ENCODE data around the gene HCN2. TPM values are rescaled to one million over a fixed set of nuclear protein-coding genes. Genes with fewer than 3 reads are reported as not detected.
A peak's percentile ranks its signal among the peaks of the same experiment; 100 is the strongest.

HCN2 gene
- total RNA-seq, 4 donors from 2014 or later = 0.14 to 1.00 (median 0.64) TPM; not detected in 1

DNA sequence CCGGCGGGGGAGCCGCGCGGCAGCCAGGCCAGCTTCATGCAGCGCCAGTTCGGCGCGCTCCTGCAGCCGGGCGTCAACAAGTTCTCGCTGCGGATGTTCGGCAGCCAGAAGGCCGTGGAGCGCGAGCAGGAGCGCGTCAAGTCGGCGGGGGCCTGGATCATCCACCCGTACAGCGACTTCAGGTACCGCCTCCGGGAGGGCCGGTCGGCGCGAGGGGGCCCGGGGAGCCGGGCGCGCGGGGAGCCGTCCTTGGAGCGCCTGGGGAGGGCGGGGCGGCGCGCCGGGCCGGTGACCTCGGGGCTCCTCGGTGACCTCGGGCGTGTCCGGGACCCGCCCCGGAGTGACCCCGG, 690 bp downstream of the HCN2 start:
- no peak for DNase-seq
- peak overlapping the region in 1 of 4 donors; percentile 21 for H3K4me3 ChIP-seq

DNA sequence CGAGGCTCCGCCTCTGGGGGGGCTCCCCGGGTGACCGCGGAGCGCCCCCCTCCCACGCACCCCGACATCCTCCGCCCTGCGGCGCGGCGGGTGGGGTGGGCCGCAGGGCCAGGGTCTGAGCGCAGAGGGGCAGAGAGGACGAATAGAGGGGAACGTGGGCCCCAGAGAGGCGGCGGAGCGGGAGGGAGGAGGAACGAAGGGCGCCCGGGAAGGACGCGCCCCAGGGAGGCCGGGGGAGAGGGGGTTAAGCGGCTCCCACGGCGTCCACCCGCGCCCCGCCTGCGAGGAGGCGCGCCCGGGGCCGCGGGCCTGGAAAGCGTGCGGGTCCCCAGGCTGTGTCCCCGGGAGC, 1.0 kb downstream of the HCN2 start:
- Histone ChIP-seq H3K27ac (no peak overlapping the region), H3K36me3 (no peaks in the 10 kb centered on the region), H3K9me3 (no peaks in the 10 kb centered on the region), H3K4me3 (peak overlapping the region in 1 of 4 donors; percentile 21), H3K4me1 (peaks cover 7 to 27% (median 19%) of the 10 kb centered on the region in 4 donors), H3K27me3 (peaks cover 92% of the 10 kb centered on the region)
- in situ Hi-C loops (cut with MboI; ENCODE audit: low pct_ligation_motif_present in 1 of 4, low pct_unique_long_range_greater_than_20kb in 1 of 4, low sequenced_read_pairs in 3 of 4) = no loop called here
- intact Hi-C loops (cut with DNase I; ENCODE audit: low total_unique reads) = no loop called here
- WGBS, 2 donors (ENCODE audit: low coverage in 1 of 2) = 15% methylated on average over 36 of the region's 41 CpGs; no CpG with 5 or more reads in 1 of the 2 donors
- TF ChIP-seq EP300 (IDR thresholded peaks at IDR 0.05; ENCODE audit: low read depth) = no peak
- TF ChIP-seq POLR2AphosphoS5 (IDR thresholded peaks at IDR 0.05) = no peak
- no peak for TF ChIP-seq CTCF (IDR thresholded peaks at IDR 0.05)
- no peak for TF ChIP-seq POLR2A (IDR thresholded peaks at IDR 0.05)
- DNase-seq = no peak

More for the DNA sequence above, 690 bp downstream of the HCN2 start:
- 2% methylated on average over 22 of the region's 50 CpGs; no CpG with 5 or more reads in 1 of the 2 donors for WGBS, 2 donors (ENCODE audit: low coverage in 1 of 2)
- Histone ChIP-seq H3K27me3 (peaks cover 91% of the 10 kb centered on the region), H3K9me3 (no peaks in the 10 kb centered on the region), H3K27ac (no peak overlapping the region), H3K4me1 (peaks cover 7 to 27% (median 19%) of the 10 kb centered on the region in 4 donors), H3K36me3 (no peaks in the 10 kb centered on the region)
- intact Hi-C loops (cut with DNase I; ENCODE audit: low total_unique reads) = no loop called here
- TF ChIP-seq EP300 (IDR thresholded peaks at IDR 0.05; ENCODE audit: low read depth) (no peak), POLR2AphosphoS5 (IDR thresholded peaks at IDR 0.05) (no peak), CTCF (IDR thresholded peaks at IDR 0.05) (no peak), POLR2A (IDR thresholded peaks at IDR 0.05) (no peak)
- in situ Hi-C loops (cut with MboI; ENCODE audit: low pct_ligation_motif_present in 1 of 4, low pct_unique_long_range_greater_than_20kb in 1 of 4, low sequenced_read_pairs in 3 of 4) = no loop called here

DNA sequence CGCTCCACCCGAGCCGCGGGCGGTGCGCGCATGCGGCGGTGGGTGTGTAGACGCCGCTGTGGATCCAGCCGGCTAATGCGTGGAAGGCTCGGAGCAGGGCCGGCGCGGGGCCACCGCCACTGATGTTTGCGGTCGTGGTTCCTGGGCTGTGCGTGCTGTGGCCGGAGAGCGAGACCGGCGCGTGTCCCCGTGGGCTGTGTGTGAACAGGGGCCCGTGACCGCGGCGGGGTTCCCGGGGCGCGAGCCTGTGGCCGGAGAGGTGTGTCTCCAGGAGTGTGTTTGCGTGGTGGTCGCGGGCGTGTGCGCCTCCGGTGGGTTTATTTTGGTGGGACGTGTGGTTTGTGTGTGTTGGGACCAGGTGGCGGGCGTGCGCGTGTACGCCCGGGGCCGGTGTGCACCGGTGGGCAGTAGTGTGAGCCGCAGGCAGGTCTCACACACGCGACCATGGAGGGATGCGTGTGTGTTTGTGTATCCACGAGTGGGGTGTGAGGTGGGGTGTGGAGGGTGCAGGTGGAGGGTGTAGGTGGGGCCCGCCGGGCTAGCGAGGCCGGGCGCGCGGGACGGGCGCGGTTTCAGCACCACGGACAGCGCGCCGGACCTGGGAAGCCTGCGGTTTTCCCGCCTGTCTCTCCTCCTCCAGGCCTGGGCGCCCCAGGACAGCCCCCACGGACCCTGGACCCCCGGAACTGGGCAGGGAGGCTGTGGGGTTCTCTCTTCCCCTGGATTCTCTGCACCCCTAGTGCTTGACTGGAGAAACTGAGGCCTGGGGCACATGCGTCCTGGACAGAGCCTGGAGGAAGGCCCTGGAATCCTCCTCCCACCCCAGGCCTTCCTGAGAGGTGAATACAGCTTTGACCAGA, 1.6 kb downstream of the HCN2 start:
- WGBS, 2 donors (ENCODE audit: low coverage in 1 of 2) = 0 to 47% methylated on average over 1 to 75 of the region's 75 CpGs
- in situ Hi-C loops (cut with MboI; ENCODE audit: low pct_ligation_motif_present in 1 of 4, low pct_unique_long_range_greater_than_20kb in 1 of 4, low sequenced_read_pairs in 3 of 4) (no loop called here), intact Hi-C loops (cut with DNase I; ENCODE audit: low total_unique reads) (no loop called here)
- DNase-seq = no peak
- Histone ChIP-seq H3K4me3 (no peak overlapping the region), H3K27me3 (peaks cover 93% of the 10 kb centered on the region), H3K36me3 (no peaks in the 10 kb centered on the region), H3K4me1 (peaks cover 7 to 27% (median 19%) of the 10 kb centered on the region in 4 donors), H3K9me3 (no peaks in the 10 kb centered on the region), H3K27ac (no peak overlapping the region)
- no peak for TF ChIP-seq POLR2AphosphoS5 (IDR thresholded peaks at IDR 0.05)
- TF ChIP-seq CTCF (IDR thresholded peaks at IDR 0.05) = no peak
- no peak for TF ChIP-seq EP300 (IDR thresholded peaks at IDR 0.05; ENCODE audit: low read depth)
- no peak for TF ChIP-seq POLR2A (IDR thresholded peaks at IDR 0.05)

- Histone ChIP-seq H3K27ac (no peak overlapping the region), H3K4me1 (peaks cover 7 to 27% (median 19%) of the 10 kb centered on the region in 4 donors), H3K27me3 (peaks cover 93% of the 10 kb centered on the region), H3K36me3 (no peaks in the 10 kb centered on the region), H3K4me3 (no peak overlapping the region), H3K9me3 (no peaks in the 10 kb centered on the region)
- intact Hi-C loops (cut with DNase I; ENCODE audit: low total_unique reads) (no loop called here), in situ Hi-C loops (cut with MboI; ENCODE audit: low pct_ligation_motif_present in 1 of 4, low pct_unique_long_range_greater_than_20kb in 1 of 4, low sequenced_read_pairs in 3 of 4) (no loop called here)
- 85% methylated on average over 15 of the region's 19 CpGs; no CpG with 5 or more reads in 1 of the 2 donors for WGBS, 2 donors (ENCODE audit: low coverage in 1 of 2)
- TF ChIP-seq POLR2AphosphoS5 (IDR thresholded peaks at IDR 0.05) (no peak), EP300 (IDR thresholded peaks at IDR 0.05; ENCODE audit: low read depth) (no peak), POLR2A (IDR thresholded peaks at IDR 0.05) (no peak), CTCF (IDR thresholded peaks at IDR 0.05) (no peak)
- no peak for DNase-seq
These were observed 2.4 kb downstream of the HCN2 start for GRCh38 chr19:592101-592500.

Measured in transverse colon (tissue), 4 donors.